Activated CD8-positive, alpha-beta memory T cell treated with anti-CD3 and anti-CD28 coated beads for 24 hours (primary cell): Measurements from ENCODE around the gene RAB28.
"Not testable (repeated sequence)": the region's sequence is repeated elsewhere in the genome, so short reads cannot be mapped to it uniquely, and the experiment has no call there.

Experiments used
- DNase-seq: peaks from one replicate; pipeline ENCODE4 v3.0.0-alpha.2; 2020

RAB28 gene

DNA sequence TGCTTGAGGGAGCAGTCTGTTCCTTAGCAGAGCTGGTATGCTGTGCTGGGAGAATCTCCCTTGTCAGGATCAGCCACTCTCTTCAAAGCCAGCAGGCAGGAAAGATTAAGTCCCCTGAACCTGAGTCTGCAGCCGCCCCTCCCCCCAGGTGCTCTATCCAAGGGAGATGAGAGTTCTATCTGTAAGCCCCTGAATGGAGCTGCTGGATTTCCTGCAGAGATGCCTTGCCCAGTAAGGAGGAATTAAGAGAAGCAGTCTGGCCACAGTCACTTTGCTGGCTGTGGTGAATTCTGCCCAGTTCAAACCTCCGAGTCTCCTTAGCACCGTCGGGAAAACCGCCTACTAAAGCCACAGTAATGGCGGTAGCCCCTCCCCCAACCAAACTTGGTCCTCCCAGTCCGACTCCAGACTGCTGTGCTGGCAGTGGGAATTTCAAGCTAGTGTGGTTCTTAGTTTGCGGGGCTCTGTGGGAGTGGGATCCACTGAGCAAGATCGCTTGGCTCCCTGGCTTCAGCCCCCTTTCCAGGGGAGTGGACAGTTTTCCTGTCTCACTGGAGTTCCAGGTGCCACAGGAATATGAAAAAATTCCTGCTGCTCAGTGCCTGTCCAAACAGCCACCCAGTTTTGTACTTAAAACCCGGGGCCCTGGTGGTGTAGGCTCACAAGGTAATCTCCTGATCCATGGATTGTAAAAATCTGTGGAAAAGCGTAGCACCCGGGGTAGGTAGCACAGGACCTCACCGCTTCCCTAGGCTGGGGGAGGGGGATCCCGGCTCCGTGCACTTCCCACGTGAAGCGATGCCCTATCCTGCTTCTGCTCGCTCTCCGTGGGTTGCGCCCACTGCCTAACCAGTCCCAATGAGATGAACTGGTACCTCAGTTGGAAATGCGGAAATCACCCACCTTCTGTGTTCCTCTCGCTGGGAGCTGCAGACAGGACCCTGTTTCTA is 38.0 kb downstream of the RAB28 start:
- no peak for DNase-seq

- no peak for DNase-seq
These were observed 42.6 kb downstream of the RAB28 start for GRCh38 chr4:13441506-13441905.

GRCh38 chr4:13436962-13437361 is 47.2 kb downstream of the RAB28 start:
- DNase-seq, result no peak

GRCh38 chr4:13432453-13432852 is 51.7 kb downstream of the RAB28 start:
- DNase-seq, result no peak

DNA sequence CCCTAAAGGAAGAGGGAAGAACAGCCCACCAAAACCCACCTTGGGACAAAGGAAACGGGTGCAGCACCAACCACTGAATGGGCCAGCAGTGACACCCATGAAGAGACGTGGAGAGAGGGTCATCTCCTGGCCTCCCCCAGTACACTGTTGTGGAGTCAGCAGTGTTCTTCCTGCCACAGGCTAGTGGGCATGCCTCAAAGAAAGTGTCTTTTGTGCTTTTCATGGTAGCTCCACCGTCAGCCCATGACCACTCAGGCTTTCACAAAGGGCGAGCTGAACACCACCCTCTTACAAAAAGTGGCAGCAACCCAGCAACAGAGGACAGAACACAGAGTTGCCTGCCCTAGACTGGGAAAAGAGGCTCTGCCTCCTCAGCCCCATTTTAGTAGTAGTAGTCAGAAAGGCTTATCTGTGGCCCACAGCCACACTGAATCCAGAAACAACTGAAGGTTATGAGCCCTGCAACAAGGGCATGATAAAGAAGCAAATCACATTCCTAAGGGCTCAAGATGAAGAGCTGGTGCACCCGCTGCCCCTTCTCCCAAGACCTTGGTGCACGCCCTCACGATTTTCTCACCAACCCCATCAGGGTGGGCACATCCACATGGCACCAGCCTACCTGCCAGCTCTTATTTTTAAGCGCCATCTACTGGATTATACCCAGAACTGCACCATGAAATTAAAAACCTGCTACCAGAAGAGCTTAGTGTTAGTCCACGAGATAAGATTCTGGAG is 53.1 kb downstream of the RAB28 start:
- no peak for DNase-seq

DNA sequence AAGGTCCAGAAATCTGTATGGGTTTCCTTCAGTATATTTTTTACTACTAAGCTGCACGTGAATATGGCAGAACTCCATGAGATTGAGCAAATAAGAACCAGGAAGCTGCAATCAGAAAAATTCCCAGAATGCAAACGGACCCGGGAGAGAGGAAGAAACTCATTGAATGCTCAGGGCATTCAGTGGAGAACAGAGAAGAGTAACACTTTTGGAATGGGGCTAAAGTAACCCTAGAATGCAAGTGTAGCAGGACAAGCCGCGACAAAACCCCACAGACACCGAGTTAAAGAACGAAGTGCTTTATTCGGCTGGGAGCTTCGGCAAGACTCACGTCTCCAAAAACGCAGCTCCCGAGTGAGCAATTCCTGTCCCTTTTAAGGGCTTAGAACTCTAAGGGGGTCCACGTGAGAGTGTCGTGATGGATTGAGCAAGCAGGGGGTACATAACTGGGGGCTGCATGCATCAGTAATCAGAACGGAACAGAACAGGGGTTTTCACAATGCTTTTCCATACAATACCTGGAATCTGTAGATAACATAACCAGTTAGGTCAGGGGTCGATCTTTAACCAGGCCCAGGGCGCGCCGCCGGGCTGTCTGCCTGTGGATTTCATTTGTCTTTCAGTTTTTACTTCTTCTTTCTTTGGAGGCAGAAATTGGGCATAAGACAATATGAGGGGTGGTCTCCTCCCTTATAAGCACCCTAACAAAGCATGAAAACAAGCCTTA is 56.4 kb downstream of the RAB28 start:
- DNase-seq, result no peak

GRCh38 chr4:13415068-13415785 is 68.9 kb downstream of the RAB28 start:
- DNase-seq, result no peak

DNA sequence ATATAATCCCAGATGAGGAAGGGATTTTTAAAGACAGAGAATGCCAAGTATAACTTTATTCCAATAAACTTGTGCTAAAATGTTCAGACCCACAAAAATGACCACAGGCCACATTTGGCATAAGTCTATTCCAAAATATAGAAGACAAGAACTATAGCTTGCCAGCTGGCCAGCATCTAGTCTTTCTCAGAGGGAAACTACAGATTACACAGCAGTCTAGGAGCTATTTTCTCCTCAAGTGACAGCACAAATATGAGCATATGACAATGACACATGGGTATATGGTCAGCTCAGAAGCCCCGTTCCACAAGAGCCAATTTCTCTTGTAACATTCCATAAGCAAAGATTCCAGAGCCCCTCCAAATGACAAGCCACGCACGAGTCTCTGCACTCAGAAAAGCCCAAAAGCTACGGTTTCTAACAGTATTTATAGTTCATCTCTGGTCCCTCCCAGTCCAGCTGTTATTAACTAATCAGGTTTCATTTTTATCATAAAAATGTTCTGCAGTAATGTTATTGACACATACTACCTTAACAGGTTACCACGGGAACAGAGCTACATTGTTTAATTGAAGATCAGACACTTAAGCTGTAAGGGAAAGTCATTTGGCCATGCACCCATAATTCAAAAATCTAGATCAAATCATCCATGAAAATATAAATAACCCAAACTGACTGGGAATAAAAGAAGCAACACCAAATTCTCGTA is 70.3 kb downstream of the RAB28 start:
- DNase-seq, result no peak

DNA sequence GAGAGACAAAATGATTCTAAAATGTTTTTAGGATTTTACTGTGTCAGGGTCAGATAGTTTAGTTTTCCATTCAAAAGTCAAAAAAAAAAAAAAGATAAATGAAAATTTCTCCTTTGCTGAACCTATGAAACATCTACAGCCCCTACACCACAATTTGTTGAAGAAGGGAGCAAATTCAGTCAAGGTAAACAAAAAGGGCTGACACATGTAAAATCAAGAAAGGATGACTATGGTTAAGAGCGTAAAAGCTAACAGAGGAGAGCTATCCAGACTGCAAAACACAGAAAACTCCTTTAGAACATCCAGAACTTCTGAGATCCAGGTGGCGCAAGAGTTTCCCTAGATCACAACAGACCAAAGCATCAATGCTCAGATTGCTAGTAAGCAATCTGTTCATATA is 72.2 kb downstream of the RAB28 start:
- no peak for DNase-seq

GRCh38 chr4:13409324-13409723 is 74.8 kb downstream of the RAB28 start:
- no peak for DNase-seq

DNA sequence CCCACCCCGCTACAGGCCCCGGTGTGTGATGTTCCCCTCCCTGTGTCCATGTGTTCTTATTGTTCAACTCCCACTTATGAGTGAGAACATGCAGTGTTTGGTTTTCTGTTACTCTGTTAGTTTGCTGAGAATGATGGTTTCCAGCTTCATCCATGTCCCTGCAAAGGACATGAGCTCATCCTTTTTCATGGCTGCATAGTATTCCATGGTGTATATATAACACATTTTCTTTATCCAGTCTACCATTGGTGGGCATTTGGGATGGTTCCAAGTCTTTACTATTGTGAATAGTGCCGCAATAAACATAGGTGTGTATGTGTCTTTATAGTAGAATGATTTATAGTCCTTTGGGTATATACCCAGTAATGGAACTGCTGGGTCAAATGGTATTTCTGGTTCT is 78.0 kb downstream of the RAB28 start:
- DNase-seq, result not testable (repeated sequence)

DNA sequence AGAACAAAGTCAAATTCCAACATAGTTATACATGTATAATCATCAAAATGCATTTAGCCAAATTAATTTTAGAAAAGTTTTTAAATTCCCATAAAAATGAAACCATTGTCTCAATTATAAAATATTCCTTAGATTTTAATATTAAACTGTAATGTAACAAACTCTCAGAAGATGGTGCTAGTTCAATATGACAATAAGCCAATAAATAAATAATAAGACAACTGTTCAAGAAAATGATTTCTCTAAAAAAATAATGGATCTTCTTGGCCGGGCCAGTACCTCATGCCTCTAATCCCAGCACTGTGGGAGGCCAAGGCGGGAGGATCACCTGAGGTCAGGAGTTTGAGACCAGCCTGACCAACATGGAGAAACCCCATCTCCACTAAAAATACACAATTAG is 80.3 kb downstream of the RAB28 start:
- DNase-seq, result no peak

- no peak for DNase-seq
These were observed 80.8 kb downstream of the RAB28 start for GRCh38 chr4:13403326-13403725.

GRCh38 chr4:13399257-13399656 is 84.9 kb downstream of the RAB28 start:
- DNase-seq, result no peak

DNA sequence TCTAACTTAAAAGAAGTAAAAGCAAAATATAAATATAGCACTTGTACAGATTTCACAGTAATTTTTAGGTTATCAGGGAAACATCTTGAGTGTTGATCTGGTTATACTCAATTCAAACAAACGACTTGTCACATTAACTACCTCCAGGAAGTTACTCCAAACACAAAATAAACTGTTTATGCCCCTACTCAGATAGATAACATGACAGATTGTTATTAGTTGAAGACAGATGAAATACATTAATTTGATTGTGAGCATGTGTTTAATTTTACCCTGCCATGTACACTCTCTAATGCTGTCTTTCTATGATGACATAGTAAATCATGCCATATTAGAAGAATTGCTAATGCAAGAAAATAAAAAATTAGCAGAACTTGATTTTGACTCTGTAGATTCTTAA is 88.0 kb downstream of the RAB28 start:
- no peak for DNase-seq

GRCh38 chr4:13389901-13390300 is 94.2 kb downstream of the RAB28 start:
- DNase-seq, result not testable (repeated sequence)

- DNase-seq, result no peak
These were observed 97.6 kb downstream of the RAB28 start for GRCh38 chr4:13386405-13387107.

DNA sequence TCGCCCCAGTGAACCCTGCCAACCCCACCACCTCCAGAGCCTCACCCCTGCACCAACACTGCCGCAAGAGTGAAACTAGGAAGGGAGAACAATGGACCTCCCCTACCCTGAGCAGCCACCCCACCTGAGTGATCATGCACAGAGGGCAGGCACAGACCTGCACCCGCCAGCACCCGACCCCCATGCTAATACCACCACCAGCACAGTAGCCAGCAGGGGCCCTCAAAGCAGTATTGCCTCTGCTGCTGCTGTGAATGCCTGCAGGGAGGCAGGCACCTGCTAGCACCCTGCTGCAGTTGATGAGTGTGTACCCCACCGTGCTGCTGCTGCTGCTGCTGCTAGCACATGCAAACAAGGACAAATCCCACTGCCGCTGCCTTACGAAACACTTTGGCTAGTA is 100.1 kb downstream of the RAB28 start:
- no peak for DNase-seq

DNA sequence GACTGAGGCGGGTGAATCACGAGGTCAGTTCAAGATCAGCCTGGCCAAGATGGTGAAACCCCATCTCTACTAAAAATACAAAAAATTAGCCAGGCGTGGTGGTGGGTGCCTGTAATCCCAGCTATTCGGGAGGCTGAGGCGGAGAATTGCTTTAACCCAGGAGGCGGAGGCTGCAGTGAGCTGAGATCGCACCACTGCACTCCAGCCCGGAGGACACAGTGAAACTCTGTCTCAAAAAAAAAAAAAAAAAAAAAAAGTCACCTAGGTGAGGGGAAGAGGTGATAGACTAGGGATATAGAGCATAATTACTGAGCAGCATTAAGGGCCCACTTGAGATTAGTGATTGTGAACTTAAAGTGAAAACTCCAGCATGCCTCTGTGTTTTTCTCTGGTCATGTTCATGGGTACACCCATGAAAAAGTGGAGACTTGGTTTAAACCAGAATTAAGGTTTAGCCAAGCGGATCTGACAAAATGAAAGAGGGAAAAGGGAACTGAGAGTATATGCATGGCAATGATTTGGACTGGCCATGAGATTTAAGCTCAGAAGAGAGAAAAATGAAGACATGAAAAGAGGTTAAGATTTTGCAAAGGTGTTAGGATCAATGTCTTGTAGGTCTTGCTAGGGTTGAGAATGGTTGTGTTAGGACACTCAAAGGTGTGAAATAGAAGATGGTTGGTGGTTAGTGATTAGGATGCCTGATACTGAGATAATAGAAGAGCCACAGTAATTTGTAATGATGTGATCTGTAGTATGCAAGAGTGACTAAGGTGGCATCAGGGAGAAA is 105.0 kb downstream of the RAB28 start:
- DNase-seq, result no peak

DNA sequence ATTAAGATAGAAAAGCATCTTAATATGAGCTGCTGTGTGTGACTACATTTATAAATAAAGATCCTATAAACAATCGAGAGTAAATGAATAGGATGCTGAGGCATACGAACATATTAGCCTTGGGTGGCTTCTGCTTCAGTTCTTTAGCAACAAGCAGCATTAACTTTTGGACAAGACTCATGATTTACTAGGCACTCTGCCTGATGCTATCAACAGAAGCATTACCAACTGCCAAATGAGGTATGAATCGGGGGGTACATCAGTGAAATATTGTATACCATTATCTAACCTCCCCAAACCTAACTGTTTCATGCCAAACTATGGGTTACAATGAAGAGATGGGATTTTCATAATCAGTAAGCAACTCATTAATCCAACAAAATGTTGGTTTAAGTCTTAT is 113.1 kb downstream of the RAB28 start:
- DNase-seq, result no peak

DNA sequence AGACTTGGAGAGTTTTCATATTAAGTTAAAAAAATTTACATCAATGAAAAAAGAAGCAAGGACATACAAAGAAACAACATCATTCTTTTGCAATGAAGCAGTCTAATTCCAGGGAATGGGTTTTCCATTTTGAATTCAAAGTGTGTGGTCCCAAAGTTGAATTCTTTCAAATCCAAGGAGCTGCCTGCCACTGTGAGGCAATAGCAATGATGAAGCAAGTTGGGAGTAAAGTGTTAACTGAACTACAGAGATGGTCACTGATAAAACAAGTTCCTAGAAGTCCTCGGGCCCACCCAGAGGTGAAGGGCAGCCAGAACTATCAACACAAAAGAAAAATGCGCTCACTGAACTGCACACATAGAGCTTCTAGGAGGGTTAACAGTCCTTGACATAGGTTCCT is 115.9 kb downstream of the RAB28 start:
- no peak for DNase-seq
